ENCODE data around the gene ALX3.
"Not testable (repeated sequence)": the region's sequence is repeated elsewhere in the genome, so short reads cannot be mapped to it uniquely, and the experiment has no call there.

ALX3 gene

DNA sequence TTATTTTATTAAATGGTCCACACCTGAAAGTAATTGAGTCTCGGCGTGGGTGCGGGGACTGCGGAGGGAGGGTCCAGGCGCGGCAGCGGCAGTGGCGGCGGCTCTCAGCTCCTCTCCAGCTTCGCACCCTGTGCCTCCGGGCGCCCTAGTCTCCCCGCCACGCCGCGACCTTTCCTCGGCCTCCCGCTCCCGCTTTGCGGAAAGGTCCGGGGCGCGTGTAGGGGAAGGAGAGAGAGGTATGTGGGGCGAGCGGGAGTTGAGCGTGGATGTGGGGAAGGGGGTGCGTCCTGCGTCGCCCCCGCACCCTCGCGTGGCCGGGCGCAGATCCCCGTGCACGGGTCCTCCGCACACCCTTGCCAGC is 13.4 kb upstream of the ALX3 start:
- no peak overlapping the region for H3K4me3 ChIP-seq (ENCODE audit: low read depth, low read length)
- TF ChIP-seq, protein P1, sequence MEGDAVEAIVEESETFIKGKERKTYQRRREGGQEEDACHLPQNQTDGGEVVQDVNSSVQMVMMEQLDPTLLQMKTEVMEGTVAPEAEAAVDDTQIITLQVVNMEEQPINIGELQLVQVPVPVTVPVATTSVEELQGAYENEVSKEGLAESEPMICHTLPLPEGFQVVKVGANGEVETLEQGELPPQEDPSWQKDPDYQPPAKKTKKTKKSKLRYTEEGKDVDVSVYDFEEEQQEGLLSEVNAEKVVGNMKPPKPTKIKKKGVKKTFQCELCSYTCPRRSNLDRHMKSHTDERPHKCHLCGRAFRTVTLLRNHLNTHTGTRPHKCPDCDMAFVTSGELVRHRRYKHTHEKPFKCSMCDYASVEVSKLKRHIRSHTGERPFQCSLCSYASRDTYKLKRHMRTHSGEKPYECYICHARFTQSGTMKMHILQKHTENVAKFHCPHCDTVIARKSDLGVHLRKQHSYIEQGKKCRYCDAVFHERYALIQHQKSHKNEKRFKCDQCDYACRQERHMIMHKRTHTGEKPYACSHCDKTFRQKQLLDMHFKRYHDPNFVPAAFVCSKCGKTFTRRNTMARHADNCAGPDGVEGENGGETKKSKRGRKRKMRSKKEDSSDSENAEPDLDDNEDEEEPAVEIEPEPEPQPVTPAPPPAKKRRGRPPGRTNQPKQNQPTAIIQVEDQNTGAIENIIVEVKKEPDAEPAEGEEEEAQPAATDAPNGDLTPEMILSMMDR (IDR thresholded peaks at IDR 0.05; ENCODE audit: low read depth, low read length), result no peak

DNA sequence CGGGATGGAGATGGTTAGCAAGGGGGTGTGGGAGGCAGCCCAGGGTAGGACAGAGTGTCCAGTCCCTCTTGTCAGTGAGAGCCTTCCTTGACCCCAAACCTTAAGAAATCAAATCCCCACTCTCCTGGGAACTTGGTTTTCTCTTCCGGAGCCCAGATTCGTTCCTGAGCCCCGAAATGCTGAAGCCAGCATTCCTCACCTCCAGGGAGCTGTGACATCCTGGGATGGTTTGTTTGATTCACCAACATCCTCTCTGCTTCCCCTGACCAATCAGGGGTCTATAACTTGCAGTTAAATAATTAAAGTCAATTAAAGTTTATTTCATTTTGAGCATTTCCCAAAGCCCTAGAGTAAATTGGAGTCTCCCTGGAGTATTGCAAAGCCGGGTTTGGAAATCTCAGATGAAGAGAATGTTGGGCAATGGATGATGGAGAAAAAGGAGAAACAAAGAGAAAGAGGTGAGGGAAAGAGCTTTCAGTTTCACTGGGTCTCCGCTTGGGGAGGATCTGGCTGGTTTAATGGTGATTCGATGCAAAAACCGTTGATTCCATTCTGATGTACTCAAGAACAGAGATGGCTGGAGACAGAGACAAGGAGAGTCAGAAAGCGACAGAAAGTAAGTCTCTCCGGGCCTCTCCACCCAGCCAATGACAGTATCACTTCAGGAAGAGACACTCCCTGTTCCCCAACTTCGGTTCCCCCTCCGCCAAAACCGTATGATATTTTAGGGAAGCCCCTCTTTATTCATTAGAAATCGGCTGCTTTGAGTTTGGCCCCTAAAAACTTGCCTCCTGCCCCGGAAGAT is 12.8 kb upstream of the ALX3 start:
- H3K4me3 ChIP-seq (ENCODE audit: low read depth, low read length), result no peak overlapping the region

DNA sequence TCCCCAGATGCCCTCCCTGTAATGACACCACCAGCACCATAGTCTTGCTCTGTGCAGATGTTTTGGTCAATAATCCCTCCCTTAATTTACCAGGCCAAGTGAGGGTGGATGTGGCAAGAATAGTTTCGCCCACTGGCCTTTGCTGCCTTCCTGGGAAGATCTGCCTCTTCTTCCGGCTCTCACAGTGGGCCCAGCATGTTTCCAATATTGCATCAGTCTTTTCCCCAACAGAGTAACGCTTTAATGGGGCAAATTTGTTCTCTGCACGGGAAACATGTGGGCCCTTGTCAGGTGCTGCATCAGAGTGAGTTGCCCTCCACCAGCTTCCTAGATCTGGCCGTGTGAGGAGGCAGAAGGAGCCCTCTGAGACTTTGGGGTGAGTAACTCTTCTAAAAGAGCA is 12.0 kb upstream of the ALX3 start:
- no peak overlapping the region for H3K4me3 ChIP-seq (ENCODE audit: low read depth, low read length)
- TF ChIP-seq, protein P1 (IDR thresholded peaks at IDR 0.05; ENCODE audit: low read depth, low read length), result no peak

More for the DNA sequence above, 12.8 kb upstream of the ALX3 start:
- TF ChIP-seq, protein P1 (IDR thresholded peaks at IDR 0.05; ENCODE audit: low read depth, low read length), result no peak

DNA sequence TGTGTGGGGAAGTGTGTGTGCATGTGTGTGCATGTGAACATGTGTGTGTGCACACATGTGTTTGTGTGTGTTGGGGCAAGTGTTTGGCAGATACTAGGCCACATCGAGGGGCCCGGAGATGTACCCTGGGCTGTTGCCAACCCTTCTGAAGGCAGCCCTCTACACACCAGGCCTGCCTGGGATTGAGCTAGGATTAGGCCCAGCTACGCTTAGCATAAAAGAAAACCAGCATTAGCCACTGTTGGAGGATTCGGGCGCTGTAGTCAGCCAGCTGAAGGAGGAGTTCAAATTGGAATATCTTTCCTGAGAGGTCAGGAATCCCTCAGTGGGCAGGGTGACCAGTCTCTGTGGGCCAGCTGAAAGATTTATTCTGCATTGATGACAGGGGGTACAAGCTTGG is 10.6 kb upstream of the ALX3 start:
- TF ChIP-seq, protein P1 (IDR thresholded peaks at IDR 0.05; ENCODE audit: low read depth, low read length), result no peak
- H3K4me3 ChIP-seq (ENCODE audit: low read depth, low read length), result no peak overlapping the region

DNA sequence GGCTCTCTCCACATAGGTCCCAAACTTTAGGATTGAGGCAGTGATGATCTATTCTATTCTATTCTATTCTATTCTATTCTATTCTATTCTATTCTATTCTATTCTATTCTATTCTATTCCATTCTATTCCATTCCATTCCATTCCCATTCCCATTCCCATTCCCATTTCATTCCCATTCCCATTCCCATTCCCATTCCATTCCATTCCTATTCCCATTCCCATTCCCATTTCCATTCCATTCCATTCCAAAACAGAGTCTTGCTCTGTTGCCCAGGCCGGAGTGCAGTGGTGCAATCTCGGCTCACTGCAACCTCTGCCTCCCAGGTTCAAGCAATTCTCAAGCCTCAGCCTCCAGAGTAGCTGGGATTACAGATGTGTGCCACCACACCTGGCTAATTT is 9.5 kb upstream of the ALX3 start:
- not testable (repeated sequence) for H3K4me3 ChIP-seq (ENCODE audit: low read depth, low read length)

DNA sequence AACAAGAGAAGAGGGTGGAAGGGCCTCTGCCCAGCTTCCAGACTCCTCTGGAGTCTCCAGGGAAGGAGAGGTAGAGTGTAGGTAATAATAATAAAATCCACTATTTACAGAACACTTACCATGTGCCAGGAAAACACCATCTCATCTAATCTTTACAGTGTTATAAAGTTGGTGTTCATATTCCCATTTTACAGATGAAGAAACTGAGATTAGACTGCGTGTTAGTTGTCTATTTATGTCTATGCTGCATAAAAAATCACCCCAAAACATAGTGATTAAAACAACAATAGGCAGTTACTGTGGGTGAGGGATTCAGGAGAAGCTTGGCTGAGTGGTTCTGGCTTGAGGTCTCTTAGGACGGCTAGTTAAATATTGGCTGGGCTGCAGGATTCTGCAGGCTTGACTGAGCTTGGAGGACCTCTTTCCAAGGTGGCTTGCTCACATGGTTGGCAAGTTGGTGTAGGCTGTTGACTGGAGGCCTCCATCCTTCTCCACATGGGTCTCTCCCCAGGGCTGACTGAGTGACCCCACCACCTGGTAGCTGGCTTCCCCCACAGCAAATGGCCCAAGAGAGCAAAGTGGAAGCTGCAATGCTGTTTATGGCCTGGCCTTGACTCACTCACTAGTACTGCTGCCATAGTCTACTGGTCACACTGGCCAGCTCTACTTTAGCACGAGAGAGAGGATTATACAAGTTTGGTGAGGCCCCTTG is 6.5 kb upstream of the ALX3 start:
- H3K4me3 ChIP-seq (ENCODE audit: low read depth, low read length), result no peak overlapping the region
- TF ChIP-seq, protein P1 (IDR thresholded peaks at IDR 0.05; ENCODE audit: low read depth, low read length), result no peak

DNA sequence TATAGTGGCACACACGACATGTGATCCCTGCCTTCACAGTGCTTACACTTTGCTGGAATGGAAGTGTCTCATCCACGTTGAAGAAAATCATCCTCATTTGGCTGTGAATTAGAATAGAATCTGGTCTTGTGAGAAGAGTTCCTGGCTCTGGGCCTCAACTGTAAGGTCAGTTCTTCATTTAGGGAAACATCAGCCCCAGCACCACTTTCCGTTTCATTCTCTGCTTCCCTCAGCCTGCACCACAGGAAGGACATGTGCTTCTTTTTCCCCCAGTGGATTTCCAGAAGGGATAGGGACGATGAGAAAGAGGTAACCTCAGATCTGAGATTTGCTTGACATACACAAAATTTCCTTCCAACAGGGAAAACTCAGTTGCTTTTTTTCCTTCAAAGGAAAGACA is 3.7 kb upstream of the ALX3 start:
- H3K4me3 ChIP-seq (ENCODE audit: low read depth, low read length), result no peak overlapping the region
- TF ChIP-seq, protein P1 (IDR thresholded peaks at IDR 0.05; ENCODE audit: low read depth, low read length), result no peak
